Tibial nerve (tissue), 4 donors: ENCODE data around the gene EIF3L.

Experiments
- EP300 ChIP-seq, 2 donors: sonication (generic); formaldehyde crosslinking; IDR thresholded peaks; one replicate each; pipeline ENCODE4 v1.6.1; 2017; ENCODE audit warnings: antibody characterized with exemption in 2 of 2, mild to moderate bottlenecking in 1 of 2
- POLR2A ChIP-seq, 2 donors: fragments of 450-650 bp; IDR thresholded peaks; one replicate each; pipeline ENCODE4 v1.6.1; 2017; ENCODE audit warnings: antibody characterized with exemption in 2 of 2, mild to moderate bottlenecking in 2 of 2, moderate library complexity in 2 of 2
- TF ChIP-seq, protein P1 (sequence below), 5 experiments: fragments of 200-600 bp in 3 of 5; fragments of 450-650 bp in 2 of 5; sonication (generic) in 3 of 5; IDR thresholded peaks; one replicate each; pipeline ENCODE4 v1.5.1; 2016 to 2019; ENCODE audit warnings: antibody characterized with exemption in 5 of 5, mild to moderate bottlenecking in 3 of 5, moderate library complexity in 2 of 5

GRCh38 chr22:37818409-37819104 lies 30.7 kb upstream of the EIF3L start:
- TF ChIP-seq, protein P1, sequence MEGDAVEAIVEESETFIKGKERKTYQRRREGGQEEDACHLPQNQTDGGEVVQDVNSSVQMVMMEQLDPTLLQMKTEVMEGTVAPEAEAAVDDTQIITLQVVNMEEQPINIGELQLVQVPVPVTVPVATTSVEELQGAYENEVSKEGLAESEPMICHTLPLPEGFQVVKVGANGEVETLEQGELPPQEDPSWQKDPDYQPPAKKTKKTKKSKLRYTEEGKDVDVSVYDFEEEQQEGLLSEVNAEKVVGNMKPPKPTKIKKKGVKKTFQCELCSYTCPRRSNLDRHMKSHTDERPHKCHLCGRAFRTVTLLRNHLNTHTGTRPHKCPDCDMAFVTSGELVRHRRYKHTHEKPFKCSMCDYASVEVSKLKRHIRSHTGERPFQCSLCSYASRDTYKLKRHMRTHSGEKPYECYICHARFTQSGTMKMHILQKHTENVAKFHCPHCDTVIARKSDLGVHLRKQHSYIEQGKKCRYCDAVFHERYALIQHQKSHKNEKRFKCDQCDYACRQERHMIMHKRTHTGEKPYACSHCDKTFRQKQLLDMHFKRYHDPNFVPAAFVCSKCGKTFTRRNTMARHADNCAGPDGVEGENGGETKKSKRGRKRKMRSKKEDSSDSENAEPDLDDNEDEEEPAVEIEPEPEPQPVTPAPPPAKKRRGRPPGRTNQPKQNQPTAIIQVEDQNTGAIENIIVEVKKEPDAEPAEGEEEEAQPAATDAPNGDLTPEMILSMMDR (IDR thresholded peaks at IDR 0.05) = peak; percentile 22 to 51 (median 28)
- TF ChIP-seq POLR2A (IDR thresholded peaks at IDR 0.05) = no peak
- TF ChIP-seq EP300 (IDR thresholded peaks at IDR 0.05) = no peak
